ENCODE data around the gene ZC3H12A.

- TF ChIP-seq CTCF (IDR thresholded peaks at IDR 0.05; ENCODE audit: low read depth, low read length, missing input control) (no peak), TAF1 (conservative IDR thresholded peaks at IDR 0.05) (no peak), RAD21 (IDR thresholded peaks at IDR 0.05) (no peak), SP1 (IDR thresholded peaks at IDR 0.05) (no peak), EGR1 (IDR thresholded peaks at IDR 0.05; ENCODE audit: low read depth in 2 of 2) (no peak), MAX (IDR thresholded peaks at IDR 0.05) (no peak)
Observed at GRCh38 chr1:37432716-37433115, 41.7 kb upstream of the ZC3H12A start.
